Gastroesophageal sphincter (tissue), 4 donors: ENCODE measurements around the gene RBM6. TPM values are rescaled to one million over a fixed set of nuclear protein-coding genes. Genes with fewer than 3 reads are reported as not detected.

Experiments
- ATAC-seq: fragments of 150-250 bp; one replicate; pipeline ENCODE4 v1.9.1; 2016; ENCODE audit warnings: mild to moderate bottlenecking, moderate library complexity
- H3K27ac ChIP-seq, 4 donors: fragments of 200-600 bp; sonication (generic) in 3 of 4; 1 replicate in 3 of 4; 2 replicates in 1 of 4; pipeline ENCODE4 v1.5.1; 2016 to 2019
- H3K27me3 ChIP-seq: fragments of 200-600 bp; sonication (generic); one replicate; pipeline ENCODE4 v1.5.1; 2019
- H3K36me3 ChIP-seq, 2 donors: fragments of 200-600 bp; sonication (generic); one replicate each; pipeline ENCODE4 v1.5.1; 2019; ENCODE audit warnings: control low read depth in 1 of 2
- H3K4me1 ChIP-seq, 3 donors: fragments of 200-600 bp; sonication (generic); 1 replicate in 2 of 3; 2 replicates in 1 of 3; pipeline ENCODE4 v1.5.1; 2016 to 2019; ENCODE audit warnings: control low read depth in 2 of 3
- H3K4me3 ChIP-seq, 2 donors: fragments of 200-600 bp; sonication (generic); one replicate each; pipeline ENCODE4 v1.5.1; 2019; ENCODE audit warnings: mild to moderate bottlenecking in 1 of 2, moderate library complexity in 1 of 2
- H3K9me3 ChIP-seq, 3 donors: fragments of 200-600 bp; sonication (generic); one replicate each; pipeline ENCODE4 v1.5.1; 2017 to 2019; ENCODE audit warnings: control low read depth in 2 of 3
- CTCF ChIP-seq, 4 experiments: fragments of 200-600 bp in 2 of 4; fragments of 450-650 bp in 2 of 4; sonication (generic) in 1 of 4; IDR thresholded peaks; one replicate each; pipeline ENCODE4 v1.5.1; 2017 to 2019; ENCODE audit warnings: antibody characterized with exemption in 4 of 4, mild to moderate bottlenecking in 2 of 4, moderate library complexity in 2 of 4
- EP300 ChIP-seq: sonication (generic); formaldehyde crosslinking; IDR thresholded peaks from one replicate; pipeline ENCODE4 v1.6.1; 2017; ENCODE audit warnings: antibody characterized with exemption, mild to moderate bottlenecking
- POLR2A ChIP-seq, 2 donors: fragments of 450-650 bp; IDR thresholded peaks; one replicate each; pipeline ENCODE4 v1.6.1; 2017; ENCODE audit warnings: antibody characterized with exemption in 2 of 2, mild to moderate bottlenecking in 2 of 2, moderate library complexity in 1 of 2
- POLR2AphosphoS5 ChIP-seq: sonication (generic); formaldehyde crosslinking; IDR thresholded peaks from one replicate; pipeline ENCODE4 v1.6.1; 2017; ENCODE audit warnings: antibody characterized with exemption
- WGBS, 2 donors: methylation state at CpG; one replicate each; pipeline ENCODE4 v1.1.5; 2018; ENCODE audit warnings: low coverage in 1 of 2; 5-methylcytosine and 5-hydroxymethylcytosine counted together
- total RNA-seq, 4 donors: library from RNA; depleted of rRNA; stranded (reverse); fragments of >200 nt; gene quantifications; one replicate each; pipeline ENCODE4 v1.1.0, GENCODE V29; 2016

The RBM6 gene
- total RNA-seq, 4 donors from 2014 or later, result 39.0 to 135 (median 84.2) TPM

- no peak for ATAC-seq
- H3K36me3 ChIP-seq, result peaks cover 29 to 100% of the 10 kb centered on the region in 2 donors
- no peaks in the 10 kb centered on the region for H3K27me3 ChIP-seq
- no peak overlapping the region for H3K4me3 ChIP-seq
- no peak overlapping the region for H3K27ac ChIP-seq
- H3K4me1 ChIP-seq, result peaks cover 0 to 1% (median 0%) of the 10 kb centered on the region in 3 donors
- H3K9me3 ChIP-seq, result no peaks in the 10 kb centered on the region
- WGBS, 2 donors, result 83 to 87% methylated on average over 4 to 5 of the region's 5 CpGs
- no peak for TF ChIP-seq CTCF (IDR thresholded peaks at IDR 0.05)
- no peak for TF ChIP-seq POLR2A (IDR thresholded peaks at IDR 0.05)
- no peak for TF ChIP-seq EP300
- TF ChIP-seq POLR2AphosphoS5, result no peak
Observed at GRCh38 chr3:50100386-50100785, 160.4 kb downstream of the RBM6 start.

GRCh38 chr3:50100956-50101845 lies 161.3 kb downstream of the RBM6 start:
- peaks cover 28 to 100% of the 10 kb centered on the region in 2 donors for H3K36me3 ChIP-seq

GRCh38 chr3:50102558-50102957 lies 162.6 kb downstream of the RBM6 start:
- peaks cover 34 to 100% of the 10 kb centered on the region in 2 donors for H3K36me3 ChIP-seq
- no peaks in the 10 kb centered on the region for H3K27me3 ChIP-seq
- TF ChIP-seq CTCF (IDR thresholded peaks at IDR 0.05) (no peak), EP300 (no peak), POLR2A (IDR thresholded peaks at IDR 0.05) (no peak), POLR2AphosphoS5 (no peak)
- no peak overlapping the region for H3K4me3 ChIP-seq
- no peak for ATAC-seq
- H3K27ac ChIP-seq, result no peak overlapping the region
- H3K4me1 ChIP-seq, result no peaks in the 10 kb centered on the region
- WGBS, 2 donors, result 90 to 100% methylated on average over 3 to 7 of the region's 7 CpGs
- H3K9me3 ChIP-seq, result no peaks in the 10 kb centered on the region

More at GRCh38 chr3:50100956-50101845, 161.3 kb downstream of the RBM6 start:
- no peaks in the 10 kb centered on the region for H3K4me1 ChIP-seq
- no peaks in the 10 kb centered on the region for H3K27me3 ChIP-seq
- H3K4me3 ChIP-seq, result no peak overlapping the region
- no peak for TF ChIP-seq POLR2A (IDR thresholded peaks at IDR 0.05)
- no peak for TF ChIP-seq POLR2AphosphoS5
- TF ChIP-seq EP300, result no peak
- no peak for TF ChIP-seq CTCF (IDR thresholded peaks at IDR 0.05)
- no peak overlapping the region for H3K27ac ChIP-seq
- no peak for ATAC-seq
- no peaks in the 10 kb centered on the region for H3K9me3 ChIP-seq
- 66 to 88% methylated on average over 4 of the region's 4 CpGs for WGBS, 2 donors

GRCh38 chr3:50111757-50112156 lies 171.8 kb downstream of the RBM6 start:
- Histone ChIP-seq H3K27me3 (no peaks in the 10 kb centered on the region), H3K4me1 (peaks cover 0 to 6% (median 0%) of the 10 kb centered on the region in 3 donors), H3K36me3 (peaks cover 21 to 100% of the 10 kb centered on the region in 2 donors), H3K9me3 (no peaks in the 10 kb centered on the region), H3K4me3 (no peak overlapping the region), H3K27ac (peak overlapping the region in 3 of 4 donors; percentile 8 to 45 (median 25))
- ATAC-seq, result no peak
- TF ChIP-seq EP300 (no peak), POLR2AphosphoS5 (no peak), POLR2A (IDR thresholded peaks at IDR 0.05) (no peak), CTCF (IDR thresholded peaks at IDR 0.05) (no peak)
- 14 to 62% methylated on average over 2 to 3 of the region's 5 CpGs for WGBS, 2 donors

- Histone ChIP-seq H3K4me1 (peaks cover 0 to 6% (median 0%) of the 10 kb centered on the region in 3 donors), H3K27me3 (no peaks in the 10 kb centered on the region), H3K9me3 (no peaks in the 10 kb centered on the region), H3K4me3 (no peak overlapping the region), H3K36me3 (peaks cover 19 to 100% of the 10 kb centered on the region in 2 donors), H3K27ac (peak overlapping the region in 2 of 4 donors; percentile 8 to 35)
- TF ChIP-seq POLR2AphosphoS5, result no peak
- no peak for TF ChIP-seq CTCF (IDR thresholded peaks at IDR 0.05)
- TF ChIP-seq EP300, result no peak
- no peak for TF ChIP-seq POLR2A (IDR thresholded peaks at IDR 0.05)
- peak; percentile 57 for ATAC-seq
- 54 to 87% methylated on average over 2 to 3 of the region's 3 CpGs for WGBS, 2 donors
Observed at GRCh38 chr3:50112462-50112861, 172.5 kb downstream of the RBM6 start.
